NCI-H128 (cell line): Measurements from ENCODE around the gene TPM3.
"Not testable (repeated sequence)": the region's sequence is repeated elsewhere in the genome, so short reads cannot be mapped to it uniquely, and the experiment has no call there.

Experiments used
- DNase-seq: peaks from one replicate; lab custom pipeline; 2025; ENCODE audit not compliant: unreplicated experiment; lab: John Stamatoyannopoulos, UW

Gene TPM3

GRCh38 chr1:154206196-154206595 lies 14.3 kb upstream of the TPM3 start, which contains the start of gene CFAP141:
CFAP141 (minus strand) TSS chr1:154206333; CDS start chr1:154206307, 26 bp downstream.
- DNase-seq, result no peak

- DNase-seq, result not testable (repeated sequence)
These were observed 13.9 kb upstream of the TPM3 start for GRCh38 chr1:154205778-154206177.

GRCh38 chr1:154199563-154199879 lies 7.6 kb upstream of the TPM3 start:
- no peak for DNase-seq

- DNase-seq, result peak; percentile 40
These were observed 7.1 kb upstream of the TPM3 start for GRCh38 chr1:154198756-154199562.

GRCh38 chr1:154193821-154194220 lies 1.9 kb upstream of the TPM3 start:
- no peak for DNase-seq

- no peak for DNase-seq
These were observed 576 bp upstream of the TPM3 start for GRCh38 chr1:154192476-154192875.

- no peak for DNase-seq
These were observed 1.4 kb downstream of the TPM3 start for GRCh38 chr1:154190550-154190949.

- no peak for DNase-seq
These were observed 4.9 kb downstream of the TPM3 start for GRCh38 chr1:154186852-154187501.

- peak; percentile 53 for DNase-seq
These were observed 5.7 kb downstream of the TPM3 start for GRCh38 chr1:154186177-154186576.

GRCh38 chr1:154183046-154183915 lies 8.6 kb downstream of the TPM3 start:
- peak; percentile 98 for DNase-seq

- DNase-seq, result peak; percentile 6
These were observed 9.4 kb downstream of the TPM3 start for GRCh38 chr1:154182344-154183045.

- no peak for DNase-seq
These were observed 10.0 kb downstream of the TPM3 start for GRCh38 chr1:154181944-154182343.

- no peak for DNase-seq
These were observed 11.8 kb downstream of the TPM3 start for GRCh38 chr1:154179946-154180687.

GRCh38 chr1:154178911-154179811 lies 12.7 kb downstream of the TPM3 start:
- no peak for DNase-seq

GRCh38 chr1:154178013-154178412 lies 13.9 kb downstream of the TPM3 start:
- DNase-seq, result no peak

GRCh38 chr1:154176337-154176736 lies 15.6 kb downstream of the TPM3 start:
- DNase-seq, result no peak

GRCh38 chr1:154174654-154175053 lies 17.2 kb downstream of the TPM3 start:
- no peak for DNase-seq

- no peak for DNase-seq
These were observed 20.0 kb downstream of the TPM3 start for GRCh38 chr1:154171880-154172279.

- no peak for DNase-seq
These were observed 20.7 kb downstream of the TPM3 start for GRCh38 chr1:154171223-154171583.
